ENCODE data around the gene WDR31. TPM values are rescaled to one million over a fixed set of nuclear protein-coding genes. Genes with fewer than 3 reads are reported as not detected.

The WDR31 gene
- total RNA-seq, 1 donor from 2014 or later = 3.6 TPM

GRCh38 chr9:113306566-113306965, 33.5 kb downstream of the WDR31 start:
- Mint-ChIP-seq H3K4me3 (no peak overlapping the region), H3K9me3 (no peaks in the 10 kb centered on the region), H3K36me3 (ENCODE audit: low read depth) (no peaks in the 10 kb centered on the region), H3K4me1 (peaks cover 6% of the 10 kb centered on the region), H3K27me3 (ENCODE audit: low read depth) (peaks cover 7% of the 10 kb centered on the region), H3K27ac (ENCODE audit: unreplicated experiment) (no peak overlapping the region)
- TF ChIP-seq, protein P1, sequence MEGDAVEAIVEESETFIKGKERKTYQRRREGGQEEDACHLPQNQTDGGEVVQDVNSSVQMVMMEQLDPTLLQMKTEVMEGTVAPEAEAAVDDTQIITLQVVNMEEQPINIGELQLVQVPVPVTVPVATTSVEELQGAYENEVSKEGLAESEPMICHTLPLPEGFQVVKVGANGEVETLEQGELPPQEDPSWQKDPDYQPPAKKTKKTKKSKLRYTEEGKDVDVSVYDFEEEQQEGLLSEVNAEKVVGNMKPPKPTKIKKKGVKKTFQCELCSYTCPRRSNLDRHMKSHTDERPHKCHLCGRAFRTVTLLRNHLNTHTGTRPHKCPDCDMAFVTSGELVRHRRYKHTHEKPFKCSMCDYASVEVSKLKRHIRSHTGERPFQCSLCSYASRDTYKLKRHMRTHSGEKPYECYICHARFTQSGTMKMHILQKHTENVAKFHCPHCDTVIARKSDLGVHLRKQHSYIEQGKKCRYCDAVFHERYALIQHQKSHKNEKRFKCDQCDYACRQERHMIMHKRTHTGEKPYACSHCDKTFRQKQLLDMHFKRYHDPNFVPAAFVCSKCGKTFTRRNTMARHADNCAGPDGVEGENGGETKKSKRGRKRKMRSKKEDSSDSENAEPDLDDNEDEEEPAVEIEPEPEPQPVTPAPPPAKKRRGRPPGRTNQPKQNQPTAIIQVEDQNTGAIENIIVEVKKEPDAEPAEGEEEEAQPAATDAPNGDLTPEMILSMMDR (conservative IDR thresholded peaks at IDR 0.05) = no peak
- DNase-seq (ENCODE audit: low read depth, low spot score) = no peak

DNA sequence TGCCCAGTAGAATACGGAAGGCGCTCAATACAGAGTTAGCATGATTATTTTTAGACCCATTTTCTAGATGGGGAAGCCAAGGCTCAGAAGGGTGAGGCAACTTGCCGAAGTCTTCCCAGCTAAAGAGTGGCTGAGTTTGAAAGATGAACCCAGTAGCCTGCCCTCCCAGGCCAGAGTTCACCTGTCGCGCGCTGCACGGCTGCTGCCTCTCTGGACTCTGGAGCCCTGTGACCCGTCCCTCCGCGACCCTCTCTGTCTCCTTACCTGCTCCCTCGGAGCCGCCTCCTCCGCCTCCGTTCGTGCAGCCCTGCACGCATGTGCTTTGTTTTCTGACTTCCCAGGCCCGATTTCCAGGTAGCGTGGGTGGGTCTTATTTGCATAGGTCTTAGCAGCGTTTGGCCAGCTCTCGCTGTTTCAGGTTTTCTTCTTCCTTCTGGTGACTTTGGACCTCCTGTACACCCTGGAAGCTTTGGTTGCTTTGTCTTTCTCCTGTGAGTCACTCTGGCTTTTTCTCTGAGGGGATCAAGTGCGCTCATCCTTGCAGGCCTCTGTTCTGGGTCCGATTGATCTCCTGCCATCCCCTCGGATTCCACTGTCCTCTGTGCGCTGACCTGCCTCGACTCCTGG, 37.2 kb downstream of the WDR31 start, which contains the start of gene RNF183:
Gene RNF183, minus strand, starts transcription at position 585 of the 627 bp plus-strand sequence. CDS start 5,192 bp downstream, outside the sequence.
- Mint-ChIP-seq H3K27me3 (ENCODE audit: low read depth) (peaks cover 16% of the 10 kb centered on the region), H3K4me1 (peaks cover 6% of the 10 kb centered on the region), H3K36me3 (ENCODE audit: low read depth) (no peaks in the 10 kb centered on the region), H3K9me3 (no peaks in the 10 kb centered on the region), H3K4me3 (no peak within 1 kb of the TSS), H3K27ac (ENCODE audit: unreplicated experiment) (no peak within 1 kb of the TSS)
- TF ChIP-seq, protein P1 (conservative IDR thresholded peaks at IDR 0.05) = no peak
- DNase-seq (ENCODE audit: low read depth, low spot score) = no peak

- TF ChIP-seq, protein P1 (conservative IDR thresholded peaks at IDR 0.05) = no peak
- no peaks in the 10 kb centered on the region for H3K9me3 Mint-ChIP-seq
- no peak for DNase-seq (ENCODE audit: low read depth, low spot score)
- H3K27me3 Mint-ChIP-seq (ENCODE audit: low read depth) = peaks cover 16% of the 10 kb centered on the region
- H3K4me1 Mint-ChIP-seq = peaks cover 6% of the 10 kb centered on the region
- no peak overlapping the region for H3K27ac Mint-ChIP-seq (ENCODE audit: unreplicated experiment)
- no peak overlapping the region for H3K4me3 Mint-ChIP-seq
- H3K36me3 Mint-ChIP-seq (ENCODE audit: low read depth) = no peaks in the 10 kb centered on the region
Measured at GRCh38 chr9:113301548-113301947, 38.5 kb downstream of the WDR31 start.

DNA sequence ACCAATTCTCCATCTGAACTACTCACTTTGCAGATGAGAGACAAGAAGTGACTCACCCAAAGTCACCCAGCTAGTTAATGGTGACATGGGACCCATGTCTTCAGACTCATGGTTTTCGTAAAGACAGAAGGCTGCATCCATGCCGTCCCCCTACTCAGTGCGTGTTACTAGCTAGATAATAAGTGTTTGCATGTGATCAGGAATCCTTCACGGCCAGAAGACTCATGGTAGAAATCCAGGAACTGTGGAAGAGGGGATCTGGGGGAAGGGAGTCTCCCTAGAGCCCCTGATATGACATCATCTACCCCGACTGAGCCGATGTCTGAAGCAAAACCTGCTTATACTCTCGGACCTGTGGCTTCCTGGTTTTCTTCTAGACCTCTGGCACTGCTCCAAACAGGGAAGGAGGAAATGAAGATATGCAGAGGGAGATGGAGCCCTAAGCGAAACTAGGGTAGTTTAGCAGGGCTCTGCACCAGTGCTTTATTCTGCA, 40.2 kb downstream of the WDR31 start:
- H3K36me3 Mint-ChIP-seq (ENCODE audit: low read depth) = no peaks in the 10 kb centered on the region
- H3K27ac Mint-ChIP-seq (ENCODE audit: unreplicated experiment) = no peak overlapping the region
- H3K4me3 Mint-ChIP-seq = no peak overlapping the region
- no peaks in the 10 kb centered on the region for H3K9me3 Mint-ChIP-seq
- TF ChIP-seq, protein P1 (conservative IDR thresholded peaks at IDR 0.05) = no peak
- no peak for DNase-seq (ENCODE audit: low read depth, low spot score)
- peaks cover 6% of the 10 kb centered on the region for H3K4me1 Mint-ChIP-seq
- H3K27me3 Mint-ChIP-seq (ENCODE audit: low read depth) = peaks cover 16% of the 10 kb centered on the region

GRCh38 chr9:113298924-113299770, 40.9 kb downstream of the WDR31 start:
- H3K27me3 Mint-ChIP-seq (ENCODE audit: low read depth) = peaks cover 16% of the 10 kb centered on the region
- H3K36me3 Mint-ChIP-seq (ENCODE audit: low read depth) = no peaks in the 10 kb centered on the region
- no peak overlapping the region for H3K4me3 Mint-ChIP-seq
- TF ChIP-seq, protein P1 (conservative IDR thresholded peaks at IDR 0.05) = no peak
- no peak overlapping the region for H3K27ac Mint-ChIP-seq (ENCODE audit: unreplicated experiment)
- no peak for DNase-seq (ENCODE audit: low read depth, low spot score)
- H3K9me3 Mint-ChIP-seq = no peaks in the 10 kb centered on the region
- H3K4me1 Mint-ChIP-seq = peaks cover 6% of the 10 kb centered on the region
